K562 (cell line): Measurements from ENCODE around the gene PSG7. TPM values are rescaled to one million over a fixed set of nuclear protein-coding genes. Genes with fewer than 3 reads are reported as not detected.
"Not testable (repeated sequence)": the region's sequence is repeated elsewhere in the genome, so short reads cannot be mapped to it uniquely, and the experiment has no call there.

Experiments used
- ATAC-seq: fragments of 200-7000 bp; cut with Tn5 transposase; 3 replicates; pipeline ENCODE4 v1.9.1; 2020; ENCODE audit warnings: moderate library complexity
- BruUV-seq: library from RNA; stranded (reverse); fragments of 400-500 nt; replicated peaks from 2 replicates; lab custom pipeline; 2021; lab: Mats Ljungman, UMichigan
- CTCF ChIA-PET: fragments of 300-600 bp; formaldehyde crosslinking; extraction: SDS; loops from one replicate; lab custom pipeline; 2021; ENCODE audit warnings: low intra/inter-chr PET ratio; lab: Yijun Ruan, JAX
- POLR2A ChIA-PET: fragments of 300-600, 350-650 bp; sonication (Branson Sonifier 250); formaldehyde crosslinking; extraction: SDS; loops from one replicate; lab custom pipeline; 2021; ENCODE audit warnings: antibody characterized with exemption, inconsistent platforms; lab: Yijun Ruan, JAX
- DNase-seq, 4 experiments: peaks; one replicate each; pipeline versions ENCODE4 v3.0.0 to v3.0.0-alpha.2; 2011 to 2018; ENCODE audit warnings: low spot score in 3 of 4, mixed read lengths in 3 of 4; ENCODE audit errors: extremely low read depth in 1 of 4
- FAIRE-seq: peaks from 2 replicates; lab custom pipeline; 2011; peaks lifted over from hg19 to GRCh38; lab: Jason Lieb, UNC
- H2AFZ ChIP-seq: 2 replicates; pipeline ENCODE4 v1.6.0; 2011; ENCODE audit warnings: low read depth, low read length, control low read depth, inconsistent platforms
- H3K27ac ChIP-seq: fragments of 200-600 bp; 3 replicates; pipeline ENCODE4 v1.8.0; 2011; ENCODE audit warnings: low read depth, mild to moderate bottlenecking, control low read depth, inconsistent platforms, low read length, moderate library complexity, mixed read lengths; ENCODE audit errors: extremely low read depth
- H3K27me3 ChIP-seq, 2 experiments: fragments of 300-600 bp in 1 of 2; 2 replicates in 1 of 2; 3 replicates in 1 of 2; pipeline versions ENCODE4 v1.6.0 to v1.8.0; 2011; ENCODE audit warnings: inconsistent platforms in 2 of 2, low read length in 2 of 2, mild to moderate bottlenecking in 1 of 2, mixed read lengths in 1 of 2, moderate library complexity in 1 of 2; ENCODE audit not compliant: control insufficient read depth in 2 of 2, insufficient read depth in 2 of 2
- H3K36me3 ChIP-seq: fragments of 300-600 bp; 3 replicates; pipeline ENCODE4 v1.8.0; 2011; ENCODE audit warnings: mild to moderate bottlenecking, low read length, inconsistent platforms; ENCODE audit not compliant: control insufficient read depth, insufficient read depth
- H3K4me1 ChIP-seq, 2 experiments: fragments of 200-600 bp in 1 of 2; replicated peaks in 1 of 2; 2 replicates in 1 of 2; 3 replicates in 1 of 2; pipeline versions ENCODE4 v1.5.1 to v1.8.0; 2011; ENCODE audit warnings: inconsistent platforms in 2 of 2, low read length in 2 of 2, mild to moderate bottlenecking in 1 of 2, mixed read lengths in 1 of 2, moderate library complexity in 1 of 2; ENCODE audit not compliant: control insufficient read depth in 2 of 2, insufficient read depth in 2 of 2
- H3K4me2 ChIP-seq: 2 replicates; pipeline ENCODE4 v1.6.1; 2011; ENCODE audit warnings: low read length, control low read depth, inconsistent platforms, mixed read lengths; ENCODE audit not compliant: insufficient read depth
- H3K4me3 ChIP-seq: fragments of 200-600 bp; sonication (generic), shearing (Covaris generic); 2 replicates; pipeline ENCODE4 v1.5.1; 2016; ENCODE audit warnings: control low read depth, inconsistent platforms
- H3K79me2 ChIP-seq: fragments of 200-600 bp; 3 replicates; pipeline ENCODE4 v1.8.0; 2011; ENCODE audit warnings: low read length, inconsistent platforms; ENCODE audit not compliant: control insufficient read depth, insufficient read depth
- H3K9ac ChIP-seq, 2 experiments: 2 replicates each; pipeline versions ENCODE4 v1.6.0 to v1.6.1; 2011; ENCODE audit warnings: low read depth in 2 of 2, low read length in 2 of 2, control low read depth in 1 of 2, inconsistent platforms in 1 of 2, mild to moderate bottlenecking in 1 of 2, mixed read lengths in 1 of 2; ENCODE audit not compliant: insufficient read depth in 1 of 2
- H3K9me1 ChIP-seq: one replicate; pipeline ENCODE4 v1.6.0; 2011; ENCODE audit warnings: inconsistent platforms, mild to moderate bottlenecking, low read length, moderate library complexity; ENCODE audit not compliant: control insufficient read depth, insufficient read depth
- H3K9me3 ChIP-seq: replicated peaks from 2 replicates; pipeline ENCODE4 v1.5.1; 2011; ENCODE audit warnings: low read depth, low read length, inconsistent platforms; ENCODE audit not compliant: control insufficient read depth, insufficient read depth
- H4K20me1 ChIP-seq: replicated peaks from 2 replicates; pipeline ENCODE4 v1.6.1; 2011; ENCODE audit warnings: low read length, inconsistent platforms, mixed read lengths; ENCODE audit not compliant: control insufficient read depth, insufficient read depth
- WGBS: fragments of 100-300 bp; shearing (Covaris generic); methylation state at CpG from one replicate; pipeline ENCODE4 v1.1.6; 2016; ENCODE audit warnings: low coverage, mixed read lengths; ENCODE audit not compliant: insufficient coverage; ENCODE audit errors: missing lambda C conversion rate; 5-methylcytosine and 5-hydroxymethylcytosine counted together
- in situ Hi-C: fragments of 300-500 bp; cut with MboI; formaldehyde crosslinking; loops from 4 replicates; pipeline ENCODE4 v1.15.0; 2018; ENCODE audit warnings: inconsistent platforms, mixed read lengths
- intact Hi-C: fragments of 100-400 bp; cut with micrococcal nuclease; formaldehyde crosslinking; loops from 2 replicates; pipeline ENCODE4 v1.14.2; 2022
- polyA plus RNA-seq, 8 experiments: library from polyadenylated mRNA; depleted of rRNA in 4 of 8; stranded (reverse) in 5 of 8; unstranded in 3 of 8; fragments of >200 nt; fragmentation: Nextera tagmentation in 2 of 8; fragmentation: Illumina TruSeq in 1 of 8; extraction: Ambion mirVana in 2 of 8; extraction: Trizol in 1 of 8; gene quantifications; 2 replicates each; pipeline versions ENCODE4 v1.2.1 to v1.2.3, GENCODE V29; 2011 to 2014; ENCODE audit warnings: inconsistent platforms in 1 of 8, missing spikeins in 1 of 8
- total RNA-seq, 7 experiments: library from RNA; depleted of rRNA in 6 of 7; stranded (reverse); fragments of >200 nt in 6 of 7; fragmentation: Illumina TruSeq in 2 of 7; extraction: Trizol in 2 of 7; gene quantifications; 2 replicates each; pipeline versions ENCODE4 v1.2.1 to v1.2.3, GENCODE V29; 2011 to 2021; ENCODE audit warnings: low replicate concordance in 1 of 7

Gene PSG7
- total and polyA plus RNA-seq, 9 of the 15 experiments (the other 6 are each of a cell fraction or from before 2014, with no cell fraction given) = not detected

- H3K27me3 ChIP-seq, H3K4me3 ChIP-seq, H3K4me1 ChIP-seq, H3K9me3 ChIP-seq, intact Hi-C loops, CTCF ChIA-PET, POLR2A ChIA-PET, DNase-seq, BruUV-seq, in situ Hi-C loops, H3K36me3 ChIP-seq, H3K79me2 ChIP-seq, H3K4me2 ChIP-seq, H2AFZ ChIP-seq, H3K9me1 ChIP-seq, H3K27ac ChIP-seq, H4K20me1 ChIP-seq, FAIRE-seq, ATAC-seq, H3K9ac ChIP-seq: not testable (repeated sequence)
- 0% methylated on average over 1 of the region's 1 CpG for WGBS
These were observed 37.9 kb downstream of the PSG7 start for GRCh38 chr19:42899110-42899509.

- H3K9ac ChIP-seq, H2AFZ ChIP-seq, ATAC-seq, H3K9me3 ChIP-seq, POLR2A ChIA-PET, BruUV-seq, H3K36me3 ChIP-seq, CTCF ChIA-PET, H3K27ac ChIP-seq, H3K9me1 ChIP-seq, H4K20me1 ChIP-seq, H3K79me2 ChIP-seq, H3K4me1 ChIP-seq, intact Hi-C loops, FAIRE-seq, H3K4me3 ChIP-seq, in situ Hi-C loops, H3K27me3 ChIP-seq, H3K4me2 ChIP-seq, DNase-seq: not testable (repeated sequence)
- 0% methylated on average over 1 of the region's 1 CpG for WGBS
These were observed 38.4 kb downstream of the PSG7 start for GRCh38 chr19:42898656-42899055.

- intact Hi-C loops, H3K4me2 ChIP-seq, H3K27ac ChIP-seq, ATAC-seq, H3K9me3 ChIP-seq, DNase-seq, H3K27me3 ChIP-seq, FAIRE-seq, CTCF ChIA-PET, H3K9ac ChIP-seq, H3K4me3 ChIP-seq, H3K36me3 ChIP-seq, POLR2A ChIA-PET, H3K4me1 ChIP-seq, H2AFZ ChIP-seq, BruUV-seq, H3K9me1 ChIP-seq, H3K79me2 ChIP-seq, H4K20me1 ChIP-seq, in situ Hi-C loops: not testable (repeated sequence)
- 0% methylated on average over 1 of the region's 1 CpG for WGBS
These were observed 39.3 kb downstream of the PSG7 start for GRCh38 chr19:42897729-42898128.

- 4% methylated on average over 7 of the region's 7 CpGs for whole genome bisulfite sequencing
- H3K79me2 ChIP-seq, H3K27me3 ChIP-seq, FAIRE-seq, H3K4me3 ChIP-seq, H3K4me1 ChIP-seq, intact Hi-C loops, BruUV-seq, H3K9ac ChIP-seq, DNase-seq, ATAC-seq, in situ Hi-C loops, H4K20me1 ChIP-seq, H3K36me3 ChIP-seq, H3K9me1 ChIP-seq, H3K4me2 ChIP-seq, CTCF ChIA-PET, H3K27ac ChIP-seq, H3K9me3 ChIP-seq, H2AFZ ChIP-seq: not testable (repeated sequence)
- POLR2A ChIA-PET = interaction anchor here (1.2 kb wide), 1 partner anchor 10 kb away, joined by 3 read pairs; no protein-coding TSS in a partner anchor
These were observed 46.6 kb downstream of the PSG7 start for GRCh38 chr19:42890446-42890845.
